HEK293T (cell line): ENCODE measurements around the gene RBM44.

ENCODE experiments used
- ARNT ChIP-seq: fragments of 450-650 bp; IDR thresholded peaks from 2 replicates; pipeline ENCODE4 v1.6.1; 2017; ENCODE audit warnings: mild to moderate bottlenecking
- BHLHE40 ChIP-seq: fragments of 450-650 bp; IDR thresholded peaks from 2 replicates; pipeline ENCODE4 v1.6.1; 2016; ENCODE audit warnings: mild to moderate bottlenecking, moderate library complexity, borderline replicate concordance
- FOXA1 ChIP-seq: fragments of 450-650 bp; IDR thresholded peaks from 2 replicates; pipeline ENCODE4 v1.6.1; 2016; ENCODE audit warnings: mild to moderate bottlenecking
- HDGF ChIP-seq: fragments of 450-650 bp; IDR thresholded peaks from 2 replicates; pipeline ENCODE4 v1.6.1; 2017; ENCODE audit warnings: antibody characterized with exemption, borderline replicate concordance
- SP1 ChIP-seq: fragments of 450-650 bp; IDR thresholded peaks from 2 replicates; pipeline ENCODE4 v1.6.1; 2017
- TARDBP ChIP-seq: fragments of 450-650 bp; IDR thresholded peaks from 2 replicates; pipeline ENCODE4 v1.6.1; 2016

DNA sequence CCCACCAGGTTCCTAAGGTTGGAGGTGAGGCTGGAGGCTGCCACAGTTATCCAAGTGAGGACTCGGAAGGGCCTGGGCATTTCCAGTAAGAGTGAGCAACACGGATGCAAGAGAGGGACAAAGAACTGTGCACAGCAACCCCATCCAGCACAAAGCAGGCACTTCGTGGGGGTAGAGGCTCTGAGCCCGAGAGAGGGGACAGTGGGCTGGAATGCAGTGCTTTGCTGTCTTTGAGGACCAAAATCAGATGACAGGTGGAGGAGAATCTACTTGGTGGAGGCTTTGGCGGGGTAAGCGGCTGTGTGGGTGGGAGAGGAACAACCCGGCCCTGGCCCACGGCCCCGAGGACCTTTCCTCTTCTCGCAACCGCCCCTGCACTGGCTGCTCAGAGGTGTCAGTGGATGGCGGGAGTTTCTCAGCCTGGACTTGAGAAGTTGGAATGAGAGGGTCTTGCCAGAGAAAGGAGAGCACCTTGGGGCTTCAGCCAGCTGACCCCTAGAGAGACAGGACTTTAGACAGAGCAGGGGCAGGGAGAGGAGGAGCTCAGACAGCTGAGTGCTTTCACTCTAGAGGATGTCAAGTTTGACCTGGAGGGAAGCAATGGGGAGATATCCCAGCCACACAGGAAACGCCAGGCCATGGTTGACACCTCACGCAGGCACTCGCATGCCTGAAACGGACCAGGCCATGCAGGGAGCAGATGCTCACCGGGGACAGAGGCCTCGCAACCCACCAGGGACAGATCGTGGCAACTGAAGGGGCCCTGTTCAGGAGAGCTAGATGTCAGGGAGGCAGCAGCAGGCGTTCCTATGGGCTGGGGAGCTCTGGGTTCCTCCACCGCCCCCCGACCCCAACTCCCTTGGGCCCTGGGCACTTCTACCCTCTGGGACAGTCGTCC lies 72.4 kb downstream of the RBM44 start:
- TF ChIP-seq TARDBP (no peak), ARNT (no peak), FOXA1 (no peak), SP1 (no peak), HDGF (no peak), BHLHE40 (no peak)
